ENCODE data around the gene IP6K3. TPM values are rescaled to one million over a fixed set of nuclear protein-coding genes. Genes with fewer than 3 reads are reported as not detected.

IP6K3 gene
- total RNA-seq, 1 experiment from 2014 or later, result not detected

GRCh38 chr6:33770833-33771145, 24.1 kb upstream of the IP6K3 start:
- ATAC-seq (no peak), DNase-seq (ENCODE audit: low read depth, low spot score) (no peak)
- intact Hi-C loops (cut with micrococcal nuclease; ENCODE audit: unreplicated experiment) (loop anchor here (2.0 kb wide), 1 partner anchor 256 kb away; no protein-coding TSS in a partner anchor), in situ Hi-C loops (cut with HindIII; ENCODE audit: low pct_unique_long_range_greater_than_20kb, low sequenced_read_pairs) (no loop called here)
- H3K9me3 ChIP-seq (ENCODE audit: control insufficient read depth, insufficient read depth, low read depth, low read length), result no peaks in the 10 kb centered on the region
- ChIA-PET POLR2A (no interaction called here), CTCF (interaction anchor here (0.6 to 1.1 kb wide), 2 partner anchors 193 to 397 kb away, joined by 4 to 5 read pairs; no protein-coding TSS in a partner anchor)
- H3K36me3 ChIP-seq (ENCODE audit: control insufficient read depth, insufficient read depth, low read length), result no peaks in the 10 kb centered on the region; the same call in 1 of the 2 replicates
- peak overlapping the region; percentile 65 for H3K27ac ChIP-seq (ENCODE audit: low read length)
- TF ChIP-seq SIN3A (IDR thresholded peaks at IDR 0.05; ENCODE audit: borderline replicate concordance, insufficient read depth, low read depth, low read length) (no peak), POLR2AphosphoS5 (IDR thresholded peaks at IDR 0.05; ENCODE audit: low read depth, low read length) (0 out of 2 replicates have a peak, but pooled peaks have one; percentile 55), TCF7L2 (IDR thresholded peaks at IDR 0.05; ENCODE audit: low read depth, low read length) (no peak)
- TF ChIP-seq, protein P1, sequence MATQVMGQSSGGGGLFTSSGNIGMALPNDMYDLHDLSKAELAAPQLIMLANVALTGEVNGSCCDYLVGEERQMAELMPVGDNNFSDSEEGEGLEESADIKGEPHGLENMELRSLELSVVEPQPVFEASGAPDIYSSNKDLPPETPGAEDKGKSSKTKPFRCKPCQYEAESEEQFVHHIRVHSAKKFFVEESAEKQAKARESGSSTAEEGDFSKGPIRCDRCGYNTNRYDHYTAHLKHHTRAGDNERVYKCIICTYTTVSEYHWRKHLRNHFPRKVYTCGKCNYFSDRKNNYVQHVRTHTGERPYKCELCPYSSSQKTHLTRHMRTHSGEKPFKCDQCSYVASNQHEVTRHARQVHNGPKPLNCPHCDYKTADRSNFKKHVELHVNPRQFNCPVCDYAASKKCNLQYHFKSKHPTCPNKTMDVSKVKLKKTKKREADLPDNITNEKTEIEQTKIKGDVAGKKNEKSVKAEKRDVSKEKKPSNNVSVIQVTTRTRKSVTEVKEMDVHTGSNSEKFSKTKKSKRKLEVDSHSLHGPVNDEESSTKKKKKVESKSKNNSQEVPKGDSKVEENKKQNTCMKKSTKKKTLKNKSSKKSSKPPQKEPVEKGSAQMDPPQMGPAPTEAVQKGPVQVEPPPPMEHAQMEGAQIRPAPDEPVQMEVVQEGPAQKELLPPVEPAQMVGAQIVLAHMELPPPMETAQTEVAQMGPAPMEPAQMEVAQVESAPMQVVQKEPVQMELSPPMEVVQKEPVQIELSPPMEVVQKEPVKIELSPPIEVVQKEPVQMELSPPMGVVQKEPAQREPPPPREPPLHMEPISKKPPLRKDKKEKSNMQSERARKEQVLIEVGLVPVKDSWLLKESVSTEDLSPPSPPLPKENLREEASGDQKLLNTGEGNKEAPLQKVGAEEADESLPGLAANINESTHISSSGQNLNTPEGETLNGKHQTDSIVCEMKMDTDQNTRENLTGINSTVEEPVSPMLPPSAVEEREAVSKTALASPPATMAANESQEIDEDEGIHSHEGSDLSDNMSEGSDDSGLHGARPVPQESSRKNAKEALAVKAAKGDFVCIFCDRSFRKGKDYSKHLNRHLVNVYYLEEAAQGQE (IDR thresholded peaks at IDR 0.05; ENCODE audit: insufficient read depth in 1 of 2, low read depth in 2 of 2, low read length in 1 of 2), result no peak
- TF ChIP-seq, protein P2, sequence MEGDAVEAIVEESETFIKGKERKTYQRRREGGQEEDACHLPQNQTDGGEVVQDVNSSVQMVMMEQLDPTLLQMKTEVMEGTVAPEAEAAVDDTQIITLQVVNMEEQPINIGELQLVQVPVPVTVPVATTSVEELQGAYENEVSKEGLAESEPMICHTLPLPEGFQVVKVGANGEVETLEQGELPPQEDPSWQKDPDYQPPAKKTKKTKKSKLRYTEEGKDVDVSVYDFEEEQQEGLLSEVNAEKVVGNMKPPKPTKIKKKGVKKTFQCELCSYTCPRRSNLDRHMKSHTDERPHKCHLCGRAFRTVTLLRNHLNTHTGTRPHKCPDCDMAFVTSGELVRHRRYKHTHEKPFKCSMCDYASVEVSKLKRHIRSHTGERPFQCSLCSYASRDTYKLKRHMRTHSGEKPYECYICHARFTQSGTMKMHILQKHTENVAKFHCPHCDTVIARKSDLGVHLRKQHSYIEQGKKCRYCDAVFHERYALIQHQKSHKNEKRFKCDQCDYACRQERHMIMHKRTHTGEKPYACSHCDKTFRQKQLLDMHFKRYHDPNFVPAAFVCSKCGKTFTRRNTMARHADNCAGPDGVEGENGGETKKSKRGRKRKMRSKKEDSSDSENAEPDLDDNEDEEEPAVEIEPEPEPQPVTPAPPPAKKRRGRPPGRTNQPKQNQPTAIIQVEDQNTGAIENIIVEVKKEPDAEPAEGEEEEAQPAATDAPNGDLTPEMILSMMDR (IDR thresholded peaks at IDR 0.05), result no peak
- no peaks in the 10 kb centered on the region for H3K27me3 ChIP-seq (ENCODE audit: control insufficient read depth, insufficient read depth, low read length)
- no TSS peak for BruUV-seq (replicated peaks)
- no peak overlapping the region for H3K4me3 ChIP-seq (ENCODE audit: low read depth in 2 of 2, low read length in 2 of 2)
- H3K4me1 ChIP-seq (ENCODE audit: control insufficient read depth, insufficient read depth, low read length), result peaks cover 23% of the 10 kb centered on the region

GRCh38 chr6:33770124-33770832, 23.6 kb upstream of the IP6K3 start:
- DNase-seq (ENCODE audit: low read depth, low spot score) (no peak), ATAC-seq (no peak)
- H3K27me3 ChIP-seq (ENCODE audit: control insufficient read depth, insufficient read depth, low read length), result no peaks in the 10 kb centered on the region
- ChIA-PET POLR2A (no interaction called here), CTCF (interaction anchor here (0.7 kb wide), 1 partner anchor 200 kb away, joined by 5 read pairs; no protein-coding TSS in a partner anchor)
- in situ Hi-C loops (cut with HindIII; ENCODE audit: low pct_unique_long_range_greater_than_20kb, low sequenced_read_pairs) (no loop called here), intact Hi-C loops (cut with micrococcal nuclease; ENCODE audit: unreplicated experiment) (loop anchor here (2.0 kb wide), 1 partner anchor 257 kb away; no protein-coding TSS in a partner anchor)
- TF ChIP-seq POLR2AphosphoS5 (IDR thresholded peaks at IDR 0.05; ENCODE audit: low read depth, low read length), result no peak; the same call in 1 of the 2 replicates
- no peak for TF ChIP-seq TCF7L2 (IDR thresholded peaks at IDR 0.05; ENCODE audit: low read depth, low read length)
- TF ChIP-seq, protein P1 (IDR thresholded peaks at IDR 0.05; ENCODE audit: insufficient read depth in 1 of 2, low read depth in 2 of 2, low read length in 1 of 2), result no peak
- TF ChIP-seq SIN3A (IDR thresholded peaks at IDR 0.05; ENCODE audit: borderline replicate concordance, insufficient read depth, low read depth, low read length), result no peak
- TF ChIP-seq, protein P2 (IDR thresholded peaks at IDR 0.05), result no peak
- H3K4me3 ChIP-seq (ENCODE audit: low read depth in 2 of 2, low read length in 2 of 2), result no peak overlapping the region
- peak overlapping the region; percentile 65; the same call in 1 of the 2 replicates for H3K27ac ChIP-seq (ENCODE audit: low read length)
- no peaks in the 10 kb centered on the region for H3K36me3 ChIP-seq (ENCODE audit: control insufficient read depth, insufficient read depth, low read length)
- peaks cover 23% of the 10 kb centered on the region for H3K4me1 ChIP-seq (ENCODE audit: control insufficient read depth, insufficient read depth, low read length)
- H3K9me3 ChIP-seq (ENCODE audit: control insufficient read depth, insufficient read depth, low read depth, low read length), result no peaks in the 10 kb centered on the region
- BruUV-seq (replicated peaks), result no TSS peak

All from Panc1 (cell line).